HUES48 (cell line): ENCODE data around the gene MPZL1.

Experiments used
- H3K27ac ChIP-seq: one replicate; pipeline ENCODE4 v1.7.0; 2013; ENCODE audit warnings: low read depth, low read length, inconsistent platforms
- H3K27me3 ChIP-seq: 2 replicates; pipeline ENCODE4 v1.6.1; 2013; ENCODE audit warnings: mild to moderate bottlenecking, low read length; ENCODE audit not compliant: control insufficient read depth, insufficient read depth
- H3K36me3 ChIP-seq: 2 replicates; pipeline ENCODE4 v1.6.1; 2013; ENCODE audit warnings: low read length; ENCODE audit not compliant: control insufficient read depth, insufficient read depth
- H3K4me1 ChIP-seq: 2 replicates; pipeline ENCODE4 v1.6.1; 2013; ENCODE audit warnings: mild to moderate bottlenecking, low read length; ENCODE audit not compliant: control insufficient read depth, insufficient read depth
- H3K4me3 ChIP-seq: 2 replicates; pipeline ENCODE4 v1.5.1; 2013; ENCODE audit warnings: mild to moderate bottlenecking, low read depth, low read length
- H3K9ac ChIP-seq: 2 replicates; pipeline ENCODE4 v1.6.1; 2013; ENCODE audit warnings: mild to moderate bottlenecking, low read depth, low read length, moderate library complexity
- H3K9me3 ChIP-seq: 2 replicates; pipeline ENCODE4 v1.6.1; 2013; ENCODE audit warnings: low read length; ENCODE audit not compliant: control insufficient read depth, insufficient read depth

The MPZL1 gene

DNA sequence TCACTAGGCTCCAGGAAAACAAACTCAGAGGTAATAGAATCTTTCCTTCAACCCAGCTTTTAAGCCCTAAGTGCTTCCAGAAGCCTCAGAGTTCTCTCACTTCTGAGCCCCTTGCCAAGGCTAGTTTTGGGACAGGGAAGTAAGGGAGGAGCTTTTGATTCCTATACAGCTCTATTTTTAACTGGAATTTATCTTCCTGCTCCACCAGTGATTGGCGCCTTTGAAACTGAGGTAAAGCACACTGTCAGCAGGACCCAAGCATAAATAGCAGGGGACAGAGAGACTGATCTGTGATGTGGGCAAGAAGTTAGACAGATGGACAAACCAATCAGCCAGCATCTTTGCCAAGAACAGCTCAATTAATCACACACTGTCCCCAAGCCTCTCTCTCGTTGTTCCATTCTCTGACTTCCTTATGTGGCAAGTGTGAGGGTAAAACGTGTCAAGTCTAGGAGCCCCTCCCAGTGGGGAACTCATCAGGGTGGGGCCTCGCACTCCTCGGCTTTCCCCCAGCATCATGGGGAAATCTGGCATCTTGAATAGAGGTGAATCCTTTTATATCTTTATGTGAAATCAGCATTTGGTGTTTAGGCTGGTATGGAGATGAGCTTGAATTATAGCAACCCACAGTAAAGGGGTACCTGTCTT, 40.2 kb upstream of the MPZL1 start:
- Histone ChIP-seq H3K9ac (no peak overlapping the region), H3K4me1 (peaks cover 18% of the 10 kb centered on the region), H3K27ac (no peak overlapping the region), H3K9me3 (no peaks in the 10 kb centered on the region), H3K4me3 (no peak overlapping the region), H3K27me3 (no peaks in the 10 kb centered on the region), H3K36me3 (no peaks in the 10 kb centered on the region)

DNA sequence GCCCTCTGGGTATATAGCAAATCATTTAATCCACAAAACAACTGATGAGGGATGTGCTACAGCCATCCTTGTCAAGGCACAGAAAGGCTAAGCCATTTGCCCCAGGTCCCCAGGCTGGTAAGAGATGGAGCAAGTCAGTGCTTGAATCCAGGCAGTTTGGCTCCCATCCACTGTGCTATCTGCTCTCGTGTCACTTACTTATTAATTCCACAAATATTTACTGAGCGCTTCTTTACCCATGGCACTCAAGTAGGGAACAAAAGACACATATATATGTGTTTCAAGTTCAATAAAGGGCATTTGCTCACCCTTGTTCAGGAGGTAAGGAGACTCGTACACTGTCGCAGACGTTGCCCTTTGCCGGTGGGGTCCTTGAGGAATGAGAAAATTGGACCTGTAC, 38.6 kb upstream of the MPZL1 start:
- peaks cover 18% of the 10 kb centered on the region for H3K4me1 ChIP-seq
- H3K36me3 ChIP-seq: no peaks in the 10 kb centered on the region

DNA sequence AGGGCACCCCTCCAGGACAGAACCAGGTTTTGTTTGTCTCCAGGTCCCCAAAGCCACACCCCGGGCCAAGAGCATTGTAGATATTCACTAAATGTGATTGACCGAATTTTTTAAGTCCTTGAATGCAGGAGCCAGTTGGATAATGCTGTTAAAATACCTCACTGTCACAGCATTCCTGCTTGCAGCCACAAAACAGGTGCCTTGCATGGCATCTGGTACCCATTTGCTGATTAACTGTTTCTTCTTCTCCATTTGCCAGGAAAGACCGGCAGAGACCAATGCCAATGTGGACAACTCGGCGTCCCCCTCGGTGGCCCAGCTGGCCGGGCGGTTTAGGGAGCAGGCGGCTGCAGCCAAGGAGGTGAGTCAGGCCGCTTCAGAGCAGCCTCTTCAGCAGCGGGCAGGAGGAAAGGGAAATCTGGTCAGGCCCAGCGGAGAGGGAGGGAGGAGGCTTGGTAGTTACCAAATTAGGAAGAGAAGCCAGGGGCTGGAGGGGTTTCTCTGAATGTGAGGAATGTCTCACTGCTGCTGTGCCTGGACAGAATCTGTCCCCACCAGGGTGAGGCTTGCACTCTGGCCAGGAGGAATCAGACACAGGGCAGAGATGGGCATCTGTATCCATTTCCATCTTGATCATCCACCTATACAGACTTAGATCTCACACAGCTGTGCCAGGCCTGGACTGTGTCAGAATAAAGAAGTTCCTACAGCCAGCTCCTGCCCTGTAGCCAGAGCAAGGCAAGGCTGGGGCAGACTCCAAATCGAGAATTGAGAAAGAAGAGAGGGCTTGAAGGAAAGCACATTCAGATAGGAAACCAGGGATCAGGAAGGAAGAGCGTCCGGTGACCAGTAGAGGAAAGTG, 37.9 kb upstream of the MPZL1 start:
- Histone ChIP-seq H3K36me3 (no peaks in the 10 kb centered on the region), H3K9ac (no peak overlapping the region), H3K9me3 (no peaks in the 10 kb centered on the region), H3K4me1 (peaks cover 18% of the 10 kb centered on the region), H3K4me3 (no peak overlapping the region), H3K27me3 (no peaks in the 10 kb centered on the region), H3K27ac (peak overlapping the region; percentile 32)

More for the DNA sequence above, 38.6 kb upstream of the MPZL1 start:
- H3K4me3 ChIP-seq: no peak overlapping the region
- no peaks in the 10 kb centered on the region for H3K27me3 ChIP-seq
- H3K9me3 ChIP-seq: no peaks in the 10 kb centered on the region
- H3K9ac ChIP-seq: no peak overlapping the region
- H3K27ac ChIP-seq: no peak overlapping the region

DNA sequence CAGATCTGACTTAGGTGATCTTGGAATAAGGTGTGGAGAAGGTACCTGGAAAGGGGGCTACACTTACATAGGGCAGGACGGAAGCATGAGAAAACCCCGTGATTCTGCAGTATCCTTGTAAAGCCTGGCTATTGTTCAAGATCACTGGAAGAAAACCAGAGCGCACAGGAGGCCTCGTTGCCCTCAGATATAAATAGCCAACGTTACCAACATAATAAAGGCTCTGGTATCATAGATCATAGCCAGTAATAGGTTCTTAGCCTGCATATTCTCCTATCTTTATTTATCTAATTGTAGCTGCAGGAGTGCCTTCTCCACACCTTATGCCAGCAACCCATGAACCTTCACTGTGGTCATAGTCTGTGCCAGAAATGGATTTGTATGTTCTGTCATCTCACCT, 35.9 kb upstream of the MPZL1 start:
- no peaks in the 10 kb centered on the region for H3K36me3 ChIP-seq
- no peaks in the 10 kb centered on the region for H3K27me3 ChIP-seq
- no peak overlapping the region for H3K9ac ChIP-seq
- no peak overlapping the region for H3K4me3 ChIP-seq
- H3K9me3 ChIP-seq: no peaks in the 10 kb centered on the region
- no peak overlapping the region for H3K27ac ChIP-seq
- H3K4me1 ChIP-seq: peaks cover 18% of the 10 kb centered on the region

DNA sequence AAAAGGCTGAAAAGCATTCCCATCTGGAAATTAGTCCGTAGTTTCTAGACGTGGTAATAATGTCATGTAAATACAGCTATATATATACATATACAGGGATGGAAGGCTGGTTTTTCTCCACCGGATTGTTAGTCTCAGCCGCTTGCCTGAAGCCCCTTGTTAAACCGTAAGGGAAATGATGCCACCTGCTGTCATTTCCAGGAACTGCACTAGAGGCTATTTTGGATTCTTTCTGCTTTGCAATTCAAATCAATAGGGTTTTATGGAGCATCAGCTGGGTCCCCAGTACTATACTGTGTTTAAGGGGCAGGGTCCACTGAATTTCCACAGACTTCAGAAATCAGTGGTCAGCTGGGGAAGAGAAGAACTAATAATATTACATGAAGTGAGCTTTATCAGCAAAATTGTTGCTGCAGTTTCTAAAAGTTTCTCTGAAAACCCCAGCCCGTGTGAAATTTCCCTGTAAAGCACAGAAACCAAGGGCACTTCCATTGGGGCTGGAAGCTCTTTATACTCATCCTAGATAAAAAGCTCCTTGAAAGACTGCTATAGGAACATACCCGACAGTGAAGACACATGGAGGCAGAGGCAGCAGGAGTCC, 33.8 kb upstream of the MPZL1 start:
- Histone ChIP-seq H3K27ac (no peak overlapping the region), H3K4me1 (peaks cover 18% of the 10 kb centered on the region), H3K9me3 (no peaks in the 10 kb centered on the region), H3K36me3 (no peaks in the 10 kb centered on the region), H3K4me3 (no peak overlapping the region), H3K9ac (no peak overlapping the region), H3K27me3 (no peaks in the 10 kb centered on the region)

DNA sequence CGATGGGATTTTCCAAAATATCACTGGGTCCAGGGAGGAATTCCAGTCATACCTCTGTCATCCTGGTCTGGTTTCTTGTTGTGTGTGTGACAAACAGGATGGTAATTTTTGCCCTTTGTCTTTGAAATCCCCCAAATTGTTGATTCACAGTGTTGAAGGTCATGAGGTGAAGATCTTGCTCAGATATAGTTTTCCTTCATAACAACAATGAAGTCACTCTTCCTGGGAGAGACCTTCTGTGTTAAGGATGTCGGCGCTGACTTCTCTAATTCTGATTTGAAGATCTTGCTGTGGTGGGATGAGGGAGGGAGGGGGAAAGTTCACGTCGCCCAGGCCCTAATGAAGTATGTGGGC, 32.2 kb upstream of the MPZL1 start:
- H3K27ac ChIP-seq: no peak overlapping the region
- no peak overlapping the region for H3K9ac ChIP-seq
- no peak overlapping the region for H3K4me3 ChIP-seq
- no peaks in the 10 kb centered on the region for H3K36me3 ChIP-seq
- no peaks in the 10 kb centered on the region for H3K9me3 ChIP-seq
- H3K4me1 ChIP-seq: peaks cover 10% of the 10 kb centered on the region
- H3K27me3 ChIP-seq: no peaks in the 10 kb centered on the region

DNA sequence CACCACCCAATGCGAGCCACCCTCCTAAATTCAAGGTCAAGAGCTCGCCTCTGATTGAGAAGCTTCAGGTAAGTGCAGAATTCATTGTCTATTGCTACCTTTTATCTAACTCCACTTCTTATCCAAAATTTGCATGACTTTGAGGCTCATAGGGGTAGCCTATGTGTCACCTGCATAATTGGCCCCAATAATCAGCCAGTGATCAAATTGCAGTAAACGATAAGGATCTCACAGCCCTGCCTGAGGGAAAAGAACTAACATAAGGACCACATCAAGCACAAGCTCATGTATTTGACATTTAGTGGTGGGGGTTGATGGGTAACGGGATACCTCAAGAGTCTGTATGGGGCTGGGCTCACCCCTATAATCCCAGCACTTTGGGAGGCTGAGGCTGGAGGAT, 31.7 kb upstream of the MPZL1 start:
- Histone ChIP-seq H3K4me3 (no peak overlapping the region), H3K36me3 (no peaks in the 10 kb centered on the region), H3K27me3 (no peaks in the 10 kb centered on the region), H3K9ac (no peak overlapping the region), H3K4me1 (peaks cover 6% of the 10 kb centered on the region), H3K9me3 (no peaks in the 10 kb centered on the region), H3K27ac (no peak overlapping the region)

DNA sequence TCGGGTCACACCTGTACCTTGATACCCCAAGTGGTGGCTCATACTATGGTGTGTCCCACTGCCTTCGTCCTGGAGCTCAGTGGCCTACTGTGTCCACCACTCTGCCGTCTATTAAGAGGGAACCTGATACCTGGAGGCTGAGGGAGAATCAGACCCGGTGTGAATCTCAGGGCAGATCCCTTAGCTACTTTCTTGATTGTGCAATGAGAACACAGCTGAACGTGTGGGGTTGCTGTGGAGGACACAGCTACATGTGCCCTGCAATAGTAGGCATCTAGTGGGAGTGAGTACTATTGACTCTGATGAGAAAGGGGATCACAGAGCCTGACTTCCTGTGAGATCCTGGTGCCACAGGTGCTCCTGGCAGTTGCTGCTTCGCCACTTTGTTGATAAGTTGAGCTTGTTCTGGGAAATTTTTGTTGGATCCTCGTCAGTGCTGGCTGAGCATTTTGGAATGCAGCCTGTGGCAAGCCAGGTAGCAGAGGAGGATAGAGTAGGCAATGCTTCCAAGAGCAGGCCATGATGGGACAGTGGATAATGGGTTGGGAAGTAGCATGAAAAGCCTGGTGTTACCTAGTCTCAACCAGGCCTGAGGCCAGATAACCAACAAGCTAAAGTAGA, 28.2 kb upstream of the MPZL1 start:
- Histone ChIP-seq H3K36me3 (no peaks in the 10 kb centered on the region), H3K27me3 (no peaks in the 10 kb centered on the region), H3K9me3 (no peaks in the 10 kb centered on the region)

DNA sequence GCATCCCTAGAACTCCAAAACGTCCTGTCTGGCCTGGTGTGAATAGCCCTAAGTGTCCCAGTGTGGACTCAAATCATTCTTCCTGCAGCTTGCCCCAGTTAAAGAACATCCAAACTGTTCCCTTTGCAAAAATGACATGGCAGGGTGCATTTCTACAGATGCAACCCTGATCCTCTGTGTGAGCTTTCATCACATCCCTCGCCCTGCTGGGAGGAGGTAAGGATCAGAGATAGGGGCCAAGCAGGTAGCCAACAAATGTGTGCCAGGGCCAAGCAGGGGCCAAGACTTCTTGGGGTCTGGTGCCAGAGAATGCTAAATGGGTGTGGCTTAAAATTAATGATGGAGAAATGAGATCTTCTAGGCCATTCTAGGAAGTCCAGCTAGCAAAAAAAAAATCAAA, 27.1 kb upstream of the MPZL1 start:
- H3K9ac ChIP-seq: no peak overlapping the region
- no peaks in the 10 kb centered on the region for H3K27me3 ChIP-seq
- H3K4me1 ChIP-seq: no peaks in the 10 kb centered on the region; the same call in 1 of the 2 replicates
- H3K36me3 ChIP-seq: no peaks in the 10 kb centered on the region
- H3K4me3 ChIP-seq: no peak overlapping the region
- H3K27ac ChIP-seq: no peak overlapping the region
- no peaks in the 10 kb centered on the region for H3K9me3 ChIP-seq

More for the DNA sequence above, 28.2 kb upstream of the MPZL1 start:
- no peak overlapping the region for H3K27ac ChIP-seq
- H3K4me1 ChIP-seq: no peaks in the 10 kb centered on the region; the same call in 1 of the 2 replicates
- no peak overlapping the region for H3K9ac ChIP-seq
- H3K4me3 ChIP-seq: no peak overlapping the region

DNA sequence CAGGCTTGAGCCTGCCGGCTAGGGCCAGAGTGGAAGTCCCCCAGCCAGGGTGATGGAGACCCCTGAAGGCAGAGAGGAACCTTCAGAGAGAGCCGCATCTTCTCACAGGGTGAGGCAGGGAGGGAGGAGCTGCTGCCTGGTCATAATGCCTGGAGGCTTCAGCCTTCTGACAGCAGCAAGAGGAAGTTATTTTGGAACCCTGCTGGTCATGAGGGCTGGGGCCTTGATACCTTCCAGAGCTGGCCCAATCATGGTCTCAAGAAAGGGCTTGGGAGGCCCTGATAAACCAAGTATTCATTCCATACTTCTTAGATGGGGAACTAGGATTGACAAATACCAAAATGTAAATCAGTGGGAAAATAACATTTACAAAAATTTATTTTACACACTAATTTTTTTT, 26.6 kb upstream of the MPZL1 start:
- Histone ChIP-seq H3K9ac (no peak overlapping the region), H3K36me3 (no peaks in the 10 kb centered on the region), H3K27ac (no peak overlapping the region), H3K9me3 (no peaks in the 10 kb centered on the region), H3K27me3 (no peaks in the 10 kb centered on the region), H3K4me3 (no peak overlapping the region), H3K4me1 (no peaks in the 10 kb centered on the region; the same call in 1 of the 2 replicates)
